Testis (tissue), 2 donors: Measurements from ENCODE around the gene GUF1.

Source experiments
- CTCF ChIP-seq, 3 experiments: fragments of 450-650 bp in 2 of 3; fragments of 200-600 bp in 1 of 3; sonication (generic) in 1 of 3; IDR thresholded peaks; one replicate each; pipeline ENCODE4 v1.5.1; 2016 to 2019; ENCODE audit warnings: antibody characterized with exemption in 3 of 3, mild to moderate bottlenecking in 2 of 3, moderate library complexity in 1 of 3
- POLR2A ChIP-seq: fragments of 450-650 bp; IDR thresholded peaks from one replicate; pipeline ENCODE4 v1.6.1; 2017; ENCODE audit warnings: antibody characterized with exemption, mild to moderate bottlenecking, moderate library complexity

- TF ChIP-seq CTCF (IDR thresholded peaks at IDR 0.05) (no peak), POLR2A (no peak)
Measured at GRCh38 chr4:44725726-44726037, 47.5 kb downstream of the GUF1 start.
